SH-SY5Y (cell line): ENCODE measurements around the gene RASIP1.

Experiments
- GATA2 ChIP-seq: IDR thresholded peaks from 2 replicates; pipeline ENCODE4 v1.6.1; 2011; ENCODE audit warnings: mild to moderate bottlenecking, low read depth, low read length
- GATA3 ChIP-seq: IDR thresholded peaks from 2 replicates; pipeline ENCODE4 v1.6.1; 2011; ENCODE audit warnings: low read depth, mild to moderate bottlenecking, low read length, moderate library complexity

RASIP1 gene

GRCh38 chr19:48755787-48756186 lies 15.4 kb upstream of the RASIP1 start:
- TF ChIP-seq GATA2 (no peak), GATA3 (no peak)

- TF ChIP-seq GATA3: no peak
- TF ChIP-seq GATA2: no peak
Measured at GRCh38 chr19:48755084-48755641, 14.8 kb upstream of the RASIP1 start, which contains the start of gene FGF21. Gene FGF21, plus strand, starts transcription at chr19:48755524. Its CDS starts 713 bp downstream, at chr19:48756237.

GRCh38 chr19:48752496-48753365 lies 12.3 kb upstream of the RASIP1 start, which contains the start of gene FUT1:
Gene FUT1, minus strand, starts transcription at chr19:48752641. Its CDS starts 1,360 bp downstream, at chr19:48751281.
- no peak for TF ChIP-seq GATA3
- TF ChIP-seq GATA2: no peak

GRCh38 chr19:48751845-48752495 lies 11.6 kb upstream of the RASIP1 start:
- TF ChIP-seq GATA3: no peak
- TF ChIP-seq GATA2: no peak

GRCh38 chr19:48750771-48751504 lies 10.5 kb upstream of the RASIP1 start:
- TF ChIP-seq GATA3: no peak
- TF ChIP-seq GATA2: no peak

GRCh38 chr19:48750351-48750750 lies 9.9 kb upstream of the RASIP1 start:
- TF ChIP-seq GATA3 (no peak), GATA2 (no peak)

- TF ChIP-seq GATA3 (no peak), GATA2 (no peak)
Measured at GRCh38 chr19:48749571-48750198, 9.3 kb upstream of the RASIP1 start.

GRCh38 chr19:48746738-48747575 lies 6.5 kb upstream of the RASIP1 start, which contains the start of gene IZUMO1:
Gene IZUMO1, minus strand, starts transcription at chr19:48746909. Its CDS starts 1,050 bp downstream, at chr19:48745859.
- TF ChIP-seq GATA3 (no peak), GATA2 (no peak)

- TF ChIP-seq GATA3 (no peak), GATA2 (no peak)
Measured at GRCh38 chr19:48746110-48746509, 5.7 kb upstream of the RASIP1 start.

- TF ChIP-seq GATA3 (no peak), GATA2 (no peak)
Measured at GRCh38 chr19:48745208-48745995, 5.0 kb upstream of the RASIP1 start.

- TF ChIP-seq GATA2 (no peak), GATA3 (no peak)
Measured at GRCh38 chr19:48742096-48742495, 1.7 kb upstream of the RASIP1 start.
